GM19438 (cell line): ENCODE measurements around the gene CEP152.
"Not testable (repeated sequence)": the region's sequence is repeated elsewhere in the genome, so short reads cannot be mapped to it uniquely, and the experiment has no call there.

Source experiments
- ATAC-seq: cut with Tn5 transposase; IDR thresholded peaks from one replicate; pipeline ENCODE4 v1.9.1; 2021; ENCODE audit warnings: low read depth; ENCODE audit not compliant: unreplicated experiment

CEP152 gene, protein sequence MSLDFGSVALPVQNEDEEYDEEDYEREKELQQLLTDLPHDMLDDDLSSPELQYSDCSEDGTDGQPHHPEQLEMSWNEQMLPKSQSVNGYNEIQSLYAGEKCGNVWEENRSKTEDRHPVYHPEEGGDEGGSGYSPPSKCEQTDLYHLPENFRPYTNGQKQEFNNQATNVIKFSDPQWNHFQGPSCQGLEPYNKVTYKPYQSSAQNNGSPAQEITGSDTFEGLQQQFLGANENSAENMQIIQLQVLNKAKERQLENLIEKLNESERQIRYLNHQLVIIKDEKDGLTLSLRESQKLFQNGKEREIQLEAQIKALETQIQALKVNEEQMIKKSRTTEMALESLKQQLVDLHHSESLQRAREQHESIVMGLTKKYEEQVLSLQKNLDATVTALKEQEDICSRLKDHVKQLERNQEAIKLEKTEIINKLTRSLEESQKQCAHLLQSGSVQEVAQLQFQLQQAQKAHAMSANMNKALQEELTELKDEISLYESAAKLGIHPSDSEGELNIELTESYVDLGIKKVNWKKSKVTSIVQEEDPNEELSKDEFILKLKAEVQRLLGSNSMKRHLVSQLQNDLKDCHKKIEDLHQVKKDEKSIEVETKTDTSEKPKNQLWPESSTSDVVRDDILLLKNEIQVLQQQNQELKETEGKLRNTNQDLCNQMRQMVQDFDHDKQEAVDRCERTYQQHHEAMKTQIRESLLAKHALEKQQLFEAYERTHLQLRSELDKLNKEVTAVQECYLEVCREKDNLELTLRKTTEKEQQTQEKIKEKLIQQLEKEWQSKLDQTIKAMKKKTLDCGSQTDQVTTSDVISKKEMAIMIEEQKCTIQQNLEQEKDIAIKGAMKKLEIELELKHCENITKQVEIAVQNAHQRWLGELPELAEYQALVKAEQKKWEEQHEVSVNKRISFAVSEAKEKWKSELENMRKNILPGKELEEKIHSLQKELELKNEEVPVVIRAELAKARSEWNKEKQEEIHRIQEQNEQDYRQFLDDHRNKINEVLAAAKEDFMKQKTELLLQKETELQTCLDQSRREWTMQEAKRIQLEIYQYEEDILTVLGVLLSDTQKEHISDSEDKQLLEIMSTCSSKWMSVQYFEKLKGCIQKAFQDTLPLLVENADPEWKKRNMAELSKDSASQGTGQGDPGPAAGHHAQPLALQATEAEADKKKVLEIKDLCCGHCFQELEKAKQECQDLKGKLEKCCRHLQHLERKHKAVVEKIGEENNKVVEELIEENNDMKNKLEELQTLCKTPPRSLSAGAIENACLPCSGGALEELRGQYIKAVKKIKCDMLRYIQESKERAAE (N-terminal part only)

DNA sequence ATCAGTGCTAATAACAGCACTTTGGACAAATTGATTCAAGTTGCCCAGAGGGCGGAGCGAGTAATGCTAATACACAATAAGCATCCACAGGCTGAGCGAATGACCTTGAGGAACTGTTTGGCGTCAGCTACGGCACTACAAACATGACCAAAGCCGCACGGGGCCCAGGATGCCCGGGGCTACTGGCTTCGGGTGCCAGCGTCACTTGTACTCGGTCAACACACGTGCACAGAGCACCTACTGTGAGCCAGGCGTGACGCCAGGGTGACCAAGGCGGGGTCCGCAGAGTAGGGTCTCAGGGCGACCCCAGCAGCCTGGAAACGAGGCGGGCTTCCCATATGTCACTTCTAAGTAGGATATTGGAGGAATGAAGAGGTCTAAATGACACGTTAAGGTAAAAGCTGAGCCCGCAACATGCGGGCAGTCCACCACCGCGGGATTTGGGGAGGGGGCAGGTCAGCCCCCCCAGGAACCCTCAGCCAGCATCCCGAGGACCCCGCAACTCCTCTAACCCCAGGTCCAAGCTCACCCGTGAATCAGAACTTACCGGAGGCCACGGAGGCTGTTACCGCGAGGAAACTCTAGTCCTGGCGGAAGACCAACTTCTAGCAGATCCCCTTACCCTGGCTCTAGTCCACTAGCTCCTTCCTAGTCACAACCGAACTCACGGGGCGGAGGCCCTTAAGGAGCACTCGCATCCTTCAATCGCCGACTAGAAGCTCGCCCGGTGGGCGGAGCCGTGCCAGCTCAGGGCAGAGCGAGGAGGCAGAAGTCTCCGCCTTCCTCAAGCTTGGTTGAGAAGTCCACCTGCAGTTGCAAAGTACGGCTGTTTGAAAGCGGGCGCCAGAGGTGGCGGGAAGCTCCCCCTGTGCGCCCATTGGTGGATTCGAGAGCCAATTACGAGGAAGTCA is at the start of gene CEP152:
CEP152 (minus strand) TSS at position 656 of the 911 bp plus-strand sequence. CDS start 5,420 bp downstream, outside the sequence.
- peak; percentile 97 for ATAC-seq

DNA sequence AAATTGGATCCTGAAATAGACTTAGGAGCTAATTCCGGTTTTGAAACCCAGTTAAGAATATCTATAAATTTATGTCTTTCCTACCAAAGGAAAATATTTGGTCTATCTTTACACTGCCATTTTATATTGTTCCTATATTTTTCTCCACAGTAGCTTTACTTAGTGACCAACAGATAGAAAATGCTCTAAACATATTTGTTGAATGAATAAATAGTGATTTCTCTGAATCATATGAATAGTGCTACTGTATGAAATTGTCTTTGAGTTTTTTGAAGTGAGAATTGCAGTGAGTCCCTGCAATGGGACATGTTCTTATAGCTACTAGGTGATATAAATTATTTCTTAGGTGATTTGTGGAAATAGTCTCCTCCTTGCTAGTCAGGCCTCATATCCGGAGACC is 48.6 kb upstream of the CEP152 start:
- ATAC-seq, result no peak

DNA sequence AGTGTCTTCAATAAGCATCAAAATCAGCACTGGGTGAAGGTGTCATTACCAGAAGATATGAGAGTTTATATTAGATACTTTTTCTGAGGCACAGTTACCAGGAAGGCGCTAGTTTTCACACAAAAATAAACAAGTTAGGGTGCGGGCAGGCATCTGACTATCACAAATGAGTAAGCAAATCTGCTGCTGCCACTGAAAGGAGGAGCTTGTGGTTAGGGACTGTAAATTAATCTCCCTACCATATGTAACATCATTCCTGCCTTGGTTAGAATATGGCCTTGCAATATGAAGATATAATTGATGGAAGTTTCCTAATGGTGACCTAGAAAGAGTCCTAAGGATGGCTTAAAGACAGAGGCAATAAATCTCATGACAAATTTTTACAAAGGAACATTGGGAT is 47.5 kb upstream of the CEP152 start:
- ATAC-seq, result no peak

DNA sequence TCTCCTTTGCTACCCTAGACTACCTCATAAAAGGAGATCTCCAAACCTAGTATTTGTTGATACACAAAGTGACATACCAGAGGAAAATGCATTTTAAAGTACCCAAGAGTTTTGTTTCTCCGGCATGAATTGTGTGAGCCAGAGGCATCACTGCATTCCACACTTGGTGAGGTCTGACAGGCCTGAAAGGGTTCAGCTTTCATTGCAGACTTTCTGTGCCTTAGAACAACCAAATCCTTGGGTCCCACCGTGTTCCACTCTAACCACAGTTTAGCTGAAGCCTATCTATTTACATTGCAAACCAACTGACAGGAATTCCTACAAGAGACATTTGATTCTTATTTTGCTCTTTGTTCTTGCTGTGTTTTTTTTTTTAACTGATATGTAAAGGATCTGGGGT is 46.1 kb upstream of the CEP152 start:
- no peak for ATAC-seq

DNA sequence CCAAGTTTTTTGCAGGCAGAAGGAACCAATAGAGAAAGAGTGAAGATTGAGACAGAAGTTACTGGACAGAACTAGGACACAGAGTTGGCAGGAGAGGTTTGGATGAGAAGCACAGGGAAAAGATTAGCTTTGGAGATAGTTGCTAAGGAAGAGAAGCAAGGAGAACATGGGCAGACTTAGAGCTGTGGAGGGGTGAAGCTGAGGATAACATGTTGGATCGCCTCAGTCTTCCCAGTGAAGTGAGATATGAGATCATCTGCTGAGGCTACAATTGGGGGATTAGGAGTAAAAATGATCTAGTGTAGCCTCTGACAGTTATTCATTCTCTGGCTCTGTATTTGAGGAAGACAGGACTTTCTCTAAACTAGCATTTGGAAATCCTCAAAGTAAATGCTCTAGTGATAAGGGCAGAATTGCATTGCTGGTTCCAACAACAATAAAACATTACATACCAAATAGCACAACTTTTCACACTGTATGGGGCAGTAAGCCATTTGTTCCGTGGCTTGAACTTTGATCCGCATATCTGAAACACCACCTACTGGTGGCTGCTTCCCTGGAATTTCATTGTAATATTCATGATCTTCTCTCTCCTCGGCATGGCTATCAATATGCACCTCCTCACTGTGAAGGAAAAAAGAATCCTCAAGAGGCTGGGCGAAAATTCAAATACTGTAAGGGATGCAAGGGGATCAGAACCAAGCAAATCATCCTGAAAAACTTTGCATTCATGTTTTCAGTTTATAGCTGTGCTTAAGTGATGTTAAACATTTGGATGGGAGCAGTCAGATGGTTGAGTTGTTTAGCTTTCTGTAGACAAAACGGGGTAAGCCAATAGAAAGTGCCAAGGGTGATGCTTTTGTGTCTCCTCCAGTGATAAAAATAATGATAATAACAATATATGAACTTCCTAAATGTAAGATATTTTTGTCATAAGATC is 44.9 kb upstream of the CEP152 start:
- no peak for ATAC-seq

DNA sequence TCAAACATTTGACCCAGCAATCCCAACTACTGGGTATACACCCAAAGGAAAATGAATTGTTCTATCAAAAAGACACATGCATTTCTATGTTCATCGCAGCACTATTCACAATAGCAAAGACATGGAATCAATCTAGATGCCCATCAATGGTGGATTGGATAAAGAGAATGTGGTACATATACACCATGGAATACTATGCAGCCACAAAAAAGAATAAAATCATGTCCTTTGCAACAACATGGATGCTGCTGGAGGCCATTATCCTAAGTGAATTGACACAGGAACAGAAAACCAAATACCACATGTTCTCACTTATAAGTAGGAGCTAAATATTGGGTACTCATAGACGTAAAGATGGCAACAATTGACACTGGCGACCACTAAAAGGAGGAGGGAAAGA is 43.6 kb upstream of the CEP152 start:
- ATAC-seq, result not testable (repeated sequence)

DNA sequence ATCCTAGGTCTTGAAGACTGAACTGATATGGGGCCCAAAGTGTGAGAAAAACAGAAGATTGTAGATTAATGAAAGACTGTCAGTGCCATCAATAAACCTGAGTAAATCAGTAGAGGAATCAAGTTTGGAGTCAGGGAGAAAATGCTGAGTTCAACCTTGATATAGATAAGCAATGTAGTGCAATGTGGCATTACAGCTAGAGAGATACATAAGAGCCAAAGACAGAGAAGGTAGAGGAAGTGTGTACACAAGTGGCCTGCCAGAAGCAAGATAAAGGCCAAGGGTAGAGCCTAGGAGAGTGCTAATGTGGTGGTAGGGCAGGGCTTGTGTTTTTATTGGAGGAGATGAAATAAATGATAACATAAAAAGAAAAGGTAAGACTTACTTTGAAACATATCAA is 41.1 kb upstream of the CEP152 start:
- ATAC-seq, result no peak

DNA sequence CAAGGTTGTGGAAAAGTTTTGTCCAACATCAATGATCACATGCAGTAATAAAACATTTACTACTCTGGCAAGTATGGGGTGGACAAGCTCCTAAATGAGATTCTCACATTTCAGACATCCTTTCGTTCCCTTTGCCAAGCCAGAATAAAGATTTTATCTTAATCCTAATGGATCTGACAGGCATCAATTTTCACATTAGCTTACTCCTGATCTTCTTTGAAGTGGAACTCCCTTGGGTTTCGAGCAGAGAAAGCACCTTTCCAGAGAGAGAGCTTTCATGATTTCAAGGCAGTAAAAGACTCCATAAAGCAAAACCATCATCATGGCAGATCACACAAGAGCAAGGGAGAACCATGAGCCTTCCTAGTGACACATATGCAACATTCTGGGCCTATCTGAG is 39.8 kb upstream of the CEP152 start:
- no peak for ATAC-seq

DNA sequence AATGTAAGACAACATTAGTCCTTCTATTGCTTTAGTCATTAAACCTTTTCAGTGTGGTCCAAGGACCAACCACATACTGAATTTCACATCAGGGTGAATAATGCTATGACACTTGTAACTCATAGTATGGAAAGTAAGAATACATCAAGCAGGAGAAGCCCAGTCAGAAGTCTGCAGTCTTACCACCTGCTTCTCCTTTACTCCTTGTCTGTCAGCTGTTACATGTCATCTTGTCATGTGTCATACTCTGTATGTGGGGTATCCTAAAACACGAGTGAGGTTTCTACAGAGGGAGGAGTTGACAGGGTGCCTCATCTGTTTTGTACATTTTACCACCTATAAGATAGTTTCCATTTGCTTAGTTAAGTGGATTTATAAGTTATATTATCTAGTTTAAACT is 34.3 kb upstream of the CEP152 start:
- ATAC-seq, result no peak

DNA sequence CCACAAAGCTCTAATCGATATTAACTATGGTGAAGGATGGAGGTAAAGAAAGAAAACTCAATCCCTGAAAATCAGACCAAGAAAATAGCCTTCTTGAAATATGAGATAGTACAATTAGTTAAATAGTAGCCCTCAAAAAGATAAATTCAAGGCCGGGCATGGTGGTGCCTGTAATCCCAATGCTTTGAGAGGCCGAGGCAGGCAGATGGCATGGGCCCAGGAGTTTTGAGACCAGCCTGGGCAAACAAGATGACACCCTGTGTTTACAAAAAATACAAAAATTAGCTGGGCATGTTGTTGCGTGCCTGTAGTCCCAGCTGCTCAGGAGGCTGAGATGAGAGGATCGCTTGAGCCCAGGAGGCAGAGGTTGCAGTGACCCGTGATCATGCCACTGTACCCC is 31.6 kb upstream of the CEP152 start:
- ATAC-seq, result no peak

DNA sequence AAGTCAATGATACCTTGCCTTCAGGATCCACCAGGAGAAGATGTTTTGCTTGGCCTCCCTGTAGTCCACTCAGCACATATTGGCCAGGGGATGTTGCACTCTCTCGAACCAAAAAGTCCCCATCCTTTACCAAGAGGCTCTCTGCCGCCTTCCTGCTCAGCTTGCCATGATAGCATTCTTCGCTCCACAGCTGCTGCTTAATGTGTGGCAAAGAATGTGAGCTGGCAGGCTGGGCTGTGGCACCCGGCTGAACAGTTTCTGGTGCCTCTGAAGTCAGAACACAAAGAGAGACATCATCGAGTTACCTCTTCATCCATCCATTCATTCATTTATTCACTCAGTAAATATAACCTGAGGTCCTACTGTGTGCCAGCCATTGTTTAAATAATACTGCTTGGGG is 23.9 kb upstream of the CEP152 start:
- ATAC-seq, result no peak

DNA sequence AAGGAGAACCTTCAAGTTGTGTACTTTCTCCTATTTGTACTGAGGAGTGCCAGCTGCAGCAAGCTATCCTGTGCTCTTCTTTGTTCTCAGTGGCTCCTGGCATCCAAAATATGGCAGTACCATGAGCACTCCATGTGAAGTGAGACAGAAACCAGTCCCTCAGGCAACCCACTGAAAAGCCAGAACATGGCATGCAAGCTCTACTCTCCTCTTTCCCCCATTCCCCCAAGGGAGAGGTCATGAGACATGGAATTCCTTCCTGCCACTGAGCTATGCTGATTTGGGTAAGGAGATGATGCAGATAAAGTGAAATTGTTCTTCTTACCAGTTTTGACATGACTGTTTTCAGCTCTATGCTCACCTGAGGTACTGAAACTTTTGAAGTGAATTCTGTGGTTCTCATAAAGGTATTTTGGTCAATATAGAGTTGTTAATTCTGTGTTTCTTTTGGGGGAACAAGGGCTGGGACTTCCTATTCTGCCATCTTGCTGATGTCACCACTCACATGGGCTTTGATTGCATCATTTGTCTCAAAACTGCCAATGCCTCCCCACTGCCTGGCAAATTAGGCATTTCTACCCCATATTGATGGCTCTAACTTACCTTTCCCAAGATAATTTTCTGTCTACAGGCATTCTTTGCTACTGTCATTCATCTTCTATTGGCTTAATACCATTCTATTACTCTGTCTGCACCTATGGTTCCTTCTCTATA is 22.8 kb upstream of the CEP152 start:
- no peak for ATAC-seq

DNA sequence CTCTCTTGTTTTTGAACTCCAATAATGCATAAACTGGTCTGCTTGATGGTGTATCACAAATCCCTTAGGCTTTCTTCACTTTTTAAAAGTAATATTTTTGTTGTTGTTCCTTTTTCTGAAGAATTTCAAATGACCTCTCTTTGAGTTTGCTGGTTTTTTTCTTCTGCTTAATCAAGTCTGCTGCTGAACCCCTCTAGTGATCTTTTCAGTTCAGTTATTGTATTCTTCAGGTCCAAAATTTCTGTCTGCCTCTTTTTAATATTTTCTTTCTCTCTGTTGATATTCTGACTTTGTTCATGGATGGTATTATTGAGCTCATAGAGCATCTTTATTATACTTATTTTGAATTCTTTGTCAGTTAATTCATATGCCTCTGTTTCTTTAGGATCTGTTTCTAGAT is 21.8 kb upstream of the CEP152 start:
- ATAC-seq, result no peak

DNA sequence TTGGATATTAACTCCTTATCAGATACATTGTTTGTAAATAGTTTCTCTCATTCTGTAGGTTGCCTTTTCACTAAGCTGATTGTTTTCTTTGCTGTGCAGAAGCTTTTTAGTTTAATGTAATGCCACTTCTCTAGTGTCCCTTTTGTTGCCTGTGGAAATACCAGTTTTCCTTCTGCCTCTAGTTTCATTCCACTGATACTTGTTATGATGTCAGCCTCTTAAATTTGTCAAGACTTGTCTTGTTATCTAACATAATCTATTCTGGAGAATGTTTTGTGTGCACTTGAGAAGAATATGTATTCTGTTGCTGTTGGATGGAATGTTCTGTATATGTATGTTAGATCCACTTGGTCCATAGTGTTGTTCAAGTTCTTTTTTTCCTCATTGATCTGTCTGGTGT is 18.0 kb upstream of the CEP152 start:
- no peak for ATAC-seq

DNA sequence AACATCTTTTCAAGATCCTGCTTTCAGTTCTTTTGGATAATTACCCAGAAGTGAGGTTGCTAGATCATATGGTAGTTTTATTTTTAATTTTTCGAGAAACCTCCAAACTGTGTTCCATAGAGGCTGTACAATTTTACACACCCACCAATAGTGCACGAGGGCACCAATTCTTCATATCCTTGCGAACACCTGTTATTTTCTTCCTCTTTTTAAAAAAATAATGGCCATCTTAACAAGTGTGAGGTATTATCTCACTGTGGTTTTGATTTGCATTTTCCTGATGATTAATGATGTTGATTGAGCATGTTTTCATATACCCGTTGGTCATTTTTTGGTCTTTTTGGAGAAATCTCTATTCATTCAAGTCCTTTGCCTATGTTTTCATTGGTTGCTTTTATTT is 17.6 kb upstream of the CEP152 start:
- no peak for ATAC-seq

DNA sequence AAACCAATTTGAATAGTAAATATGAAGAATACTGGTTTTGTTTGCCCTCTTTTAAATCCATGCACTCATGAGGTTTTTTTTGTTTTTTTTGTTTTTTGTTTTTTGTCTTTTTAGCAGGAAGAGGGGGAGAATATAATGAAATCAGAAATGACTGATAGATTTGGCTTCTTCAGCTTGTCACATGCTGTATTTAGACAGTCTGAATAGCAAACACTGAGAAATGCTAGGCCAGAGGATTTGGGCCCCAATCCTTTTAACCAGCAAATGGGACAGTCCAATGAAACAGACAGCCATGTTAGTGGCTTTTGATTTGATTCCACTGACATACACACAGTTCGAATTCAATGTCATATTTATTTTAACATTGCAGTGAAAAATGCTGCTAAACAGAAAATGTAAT is 14.2 kb upstream of the CEP152 start:
- no peak for ATAC-seq

DNA sequence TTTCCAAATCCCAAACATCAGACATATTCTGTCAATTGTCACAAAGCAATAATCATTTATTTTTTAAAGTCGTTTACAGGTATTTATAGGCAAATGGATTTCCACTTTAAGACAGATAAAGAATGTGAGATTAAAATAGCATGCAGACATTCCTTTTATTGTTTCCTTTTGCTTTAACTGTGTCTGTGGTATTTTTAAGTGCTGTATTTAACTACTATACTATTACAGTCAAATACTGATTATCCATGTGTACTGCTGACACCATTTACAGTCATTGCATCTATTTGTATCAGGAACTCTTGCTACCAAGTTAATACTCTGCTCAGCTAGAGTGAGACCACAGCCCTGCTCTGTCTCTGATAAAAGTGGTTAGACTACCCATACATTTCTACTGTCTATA is 12.8 kb upstream of the CEP152 start:
- no peak for ATAC-seq

DNA sequence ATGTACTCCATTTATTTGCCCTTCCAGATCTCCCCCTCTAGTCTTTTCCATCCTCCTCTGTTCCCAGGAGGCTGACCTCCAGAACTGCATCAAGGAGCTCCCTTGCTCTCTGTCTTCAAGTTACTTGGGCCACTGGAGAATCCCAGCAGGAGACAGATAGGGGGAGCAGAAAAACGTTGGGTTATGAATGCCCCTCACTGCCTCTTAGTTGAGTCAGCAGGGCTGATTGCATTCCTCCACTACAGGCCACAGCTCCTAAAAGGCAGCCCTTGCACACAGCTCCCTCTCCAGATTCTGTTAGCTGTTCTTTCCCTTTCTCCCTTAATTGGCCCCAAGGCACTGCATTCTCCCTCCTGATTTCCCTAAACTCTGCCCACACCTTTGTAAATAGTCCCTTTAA is 12.4 kb upstream of the CEP152 start:
- ATAC-seq, result no peak
